Activated T-helper 17 cell treated with anti-CD3 and anti-CD28 coated beads, Interleukin-2, amount 50 U/mL, for 72 hours (primary cell): ENCODE results near the gene ANO1. TPM values are rescaled to one million over a fixed set of nuclear protein-coding genes. Genes with fewer than 3 reads are reported as not detected.

ENCODE experiments used
- ATAC-seq: fragments of 150-1000 bp; cut with Tn5 transposase; replicated peaks from 2 replicates; pipeline ENCODE4 v1.10.0; 2021; ENCODE audit warnings: mild to moderate bottlenecking, moderate library complexity
- H3K27ac Mint-ChIP-seq: one replicate; pipeline ENCODE4 v1.8.0; 2022; ENCODE audit warnings: mixed read lengths
- H3K27me3 Mint-ChIP-seq: one replicate; pipeline ENCODE4 v1.8.0; 2022; ENCODE audit warnings: mixed read lengths
- H3K36me3 Mint-ChIP-seq: one replicate; pipeline ENCODE4 v1.8.0; 2022; ENCODE audit warnings: low read depth, mild to moderate bottlenecking, mixed read lengths
- H3K4me1 Mint-ChIP-seq: one replicate; pipeline ENCODE4 v1.8.0; 2022; ENCODE audit warnings: mixed read lengths
- H3K4me3 Mint-ChIP-seq: one replicate; pipeline ENCODE4 v1.8.0; 2022; ENCODE audit warnings: mild to moderate bottlenecking, mixed read lengths
- H3K9me3 Mint-ChIP-seq: one replicate; pipeline ENCODE4 v1.8.0; 2022; ENCODE audit warnings: mixed read lengths
- total RNA-seq, 2 donors: library from RNA; stranded (reverse); gene quantifications; one replicate each; pipeline ENCODE4 v1.2.3, GENCODE V29; 2022

ANO1 gene
- total RNA-seq, 2 donors from 2014 or later, result 0.09 to 0.11 TPM

DNA sequence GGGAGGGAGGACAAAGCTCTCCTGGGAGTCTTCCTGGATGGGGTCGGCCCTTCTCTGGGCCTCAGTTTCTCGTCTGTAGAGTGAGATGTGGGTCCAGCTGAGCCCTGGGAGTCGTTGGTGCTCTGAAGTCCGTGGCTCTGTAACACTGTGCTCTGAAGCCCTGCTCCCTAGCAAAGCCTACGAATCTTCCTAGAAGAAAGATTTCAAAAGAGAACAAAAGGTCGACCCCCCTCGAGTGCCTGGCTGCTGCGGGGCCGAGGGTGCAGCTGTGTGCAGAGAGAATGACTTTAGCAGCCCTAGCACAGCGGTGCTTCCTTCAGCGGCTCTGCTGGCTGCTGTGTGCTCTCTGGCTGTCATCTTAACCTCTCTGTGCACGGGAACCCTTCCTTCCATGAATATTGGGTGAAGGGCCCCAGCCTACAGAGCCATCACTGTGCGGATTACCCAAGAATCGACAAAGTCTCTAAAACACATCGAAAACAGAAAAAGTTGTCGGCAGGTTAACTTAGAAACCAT is 10.7 kb downstream of the ANO1 start:
- Mint-ChIP-seq H3K4me1 (no peaks in the 10 kb centered on the region), H3K27ac (no peak overlapping the region), H3K4me3 (no peak overlapping the region), H3K9me3 (no peaks in the 10 kb centered on the region), H3K36me3 (no peaks in the 10 kb centered on the region), H3K27me3 (peaks cover 4% of the 10 kb centered on the region)
- no peak for ATAC-seq

DNA sequence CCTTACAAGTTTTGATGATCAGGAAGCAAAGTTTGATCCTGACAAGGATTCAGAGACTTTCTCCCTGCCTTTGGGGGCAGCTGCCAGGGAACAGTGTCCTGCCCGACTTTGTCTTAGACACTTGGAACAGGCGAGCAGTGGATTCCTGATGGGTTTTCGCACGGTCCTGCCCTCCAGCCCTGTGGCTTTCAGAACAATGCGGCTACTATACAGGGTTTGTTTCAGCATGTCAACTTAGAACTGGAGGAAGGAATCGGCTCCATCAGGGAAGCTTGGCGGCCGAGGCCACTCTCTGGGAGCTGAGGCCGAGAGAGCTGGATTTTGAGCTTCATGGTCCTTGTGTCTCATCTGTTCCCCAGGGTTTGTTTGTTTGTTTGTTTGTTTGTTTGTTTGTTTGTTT is 11.5 kb downstream of the ANO1 start:
- Mint-ChIP-seq H3K4me3 (no peak overlapping the region), H3K27me3 (peaks cover 4% of the 10 kb centered on the region), H3K27ac (no peak overlapping the region), H3K4me1 (no peaks in the 10 kb centered on the region), H3K36me3 (no peaks in the 10 kb centered on the region), H3K9me3 (no peaks in the 10 kb centered on the region)
- no peak for ATAC-seq

DNA sequence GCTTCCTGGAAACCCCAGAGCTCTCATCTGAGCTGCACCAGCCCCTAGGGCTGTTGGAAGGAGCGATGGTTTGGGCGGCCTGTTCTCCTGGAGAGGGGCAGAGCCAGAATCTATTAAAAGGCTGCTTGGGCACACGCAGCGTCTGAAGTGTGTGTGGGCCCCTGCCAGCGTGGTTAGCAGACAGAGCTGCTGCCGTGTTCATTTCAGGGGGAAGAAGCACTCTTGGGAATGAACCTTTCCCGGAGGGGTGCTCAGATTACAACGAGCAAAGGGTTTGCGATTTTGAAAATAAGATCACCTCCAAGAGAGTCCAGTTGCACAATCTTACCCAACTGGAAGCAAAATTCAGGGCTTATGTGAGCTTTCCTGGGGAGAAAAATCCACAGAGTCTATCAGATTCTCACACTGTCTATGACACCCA is 12.9 kb downstream of the ANO1 start:
- Mint-ChIP-seq H3K4me1 (no peaks in the 10 kb centered on the region), H3K27me3 (peaks cover 4% of the 10 kb centered on the region), H3K27ac (no peak overlapping the region), H3K36me3 (no peaks in the 10 kb centered on the region), H3K9me3 (no peaks in the 10 kb centered on the region), H3K4me3 (no peak overlapping the region)
- no peak for ATAC-seq

DNA sequence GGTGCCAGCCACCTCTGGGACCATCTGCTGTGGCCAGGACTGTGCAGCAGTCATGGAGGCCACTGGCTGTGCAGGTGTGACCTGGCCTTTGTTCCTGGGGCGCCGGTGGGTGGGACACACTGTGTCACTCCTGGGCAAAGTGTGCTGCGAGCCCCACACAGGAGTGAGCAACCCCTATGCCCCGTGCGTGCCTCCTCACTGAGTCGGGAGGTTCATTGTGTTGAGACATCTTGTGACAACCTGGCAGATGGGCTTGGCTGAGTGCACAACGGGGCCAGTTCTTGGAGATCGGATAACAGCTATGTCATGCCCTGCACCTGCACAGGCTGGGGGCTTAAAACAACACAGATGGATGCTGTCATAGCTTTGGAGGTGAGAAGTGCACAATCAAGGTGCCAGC is 13.5 kb downstream of the ANO1 start:
- H3K9me3 Mint-ChIP-seq, result no peaks in the 10 kb centered on the region
- H3K27ac Mint-ChIP-seq, result no peak overlapping the region
- no peak overlapping the region for H3K4me3 Mint-ChIP-seq
- ATAC-seq, result no peak
- H3K4me1 Mint-ChIP-seq, result no peaks in the 10 kb centered on the region
- H3K27me3 Mint-ChIP-seq, result peaks cover 7% of the 10 kb centered on the region
- H3K36me3 Mint-ChIP-seq, result no peaks in the 10 kb centered on the region

DNA sequence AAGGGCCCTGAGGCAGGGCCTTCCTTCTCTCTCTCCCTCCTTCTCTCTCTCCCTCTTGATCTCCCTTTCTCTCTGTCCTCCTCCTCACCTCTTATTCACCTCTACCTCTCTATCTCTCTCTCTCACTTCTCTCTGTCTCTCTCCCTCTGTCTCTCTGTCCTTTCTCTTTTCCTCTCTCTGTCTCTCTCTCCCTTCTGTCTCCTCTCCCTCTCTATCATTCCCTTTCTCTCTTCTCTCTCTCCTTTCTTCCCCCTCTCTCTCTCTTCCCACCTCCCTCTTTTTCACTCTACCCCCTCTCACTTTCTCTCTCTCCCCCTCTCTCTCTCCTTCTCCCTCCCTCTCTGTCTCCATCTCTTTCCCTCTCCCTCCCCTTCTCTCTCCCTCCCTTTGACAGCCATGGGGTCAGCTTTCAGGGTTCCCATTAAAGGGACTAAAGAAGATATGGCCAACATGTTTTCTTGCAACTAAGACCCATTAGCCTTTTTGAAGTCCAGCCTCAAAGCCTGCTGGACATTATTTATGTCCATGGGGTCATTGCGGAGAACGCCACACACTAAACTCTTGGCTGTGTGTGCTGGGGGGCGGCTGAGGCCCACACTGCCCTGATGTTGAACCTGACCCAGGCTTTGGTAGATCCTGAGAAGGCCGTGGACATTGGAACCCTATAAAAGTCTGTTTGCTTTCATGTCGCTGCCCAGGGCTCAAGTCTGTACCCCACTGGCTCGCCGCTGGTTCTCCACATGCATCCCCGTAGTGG is 15.0 kb downstream of the ANO1 start:
- H3K9me3 Mint-ChIP-seq, result no peaks in the 10 kb centered on the region
- ATAC-seq, result no peak
- no peaks in the 10 kb centered on the region for H3K4me1 Mint-ChIP-seq
- no peak overlapping the region for H3K4me3 Mint-ChIP-seq
- H3K27ac Mint-ChIP-seq, result no peak overlapping the region
- H3K27me3 Mint-ChIP-seq, result peaks cover 7% of the 10 kb centered on the region
- no peaks in the 10 kb centered on the region for H3K36me3 Mint-ChIP-seq

DNA sequence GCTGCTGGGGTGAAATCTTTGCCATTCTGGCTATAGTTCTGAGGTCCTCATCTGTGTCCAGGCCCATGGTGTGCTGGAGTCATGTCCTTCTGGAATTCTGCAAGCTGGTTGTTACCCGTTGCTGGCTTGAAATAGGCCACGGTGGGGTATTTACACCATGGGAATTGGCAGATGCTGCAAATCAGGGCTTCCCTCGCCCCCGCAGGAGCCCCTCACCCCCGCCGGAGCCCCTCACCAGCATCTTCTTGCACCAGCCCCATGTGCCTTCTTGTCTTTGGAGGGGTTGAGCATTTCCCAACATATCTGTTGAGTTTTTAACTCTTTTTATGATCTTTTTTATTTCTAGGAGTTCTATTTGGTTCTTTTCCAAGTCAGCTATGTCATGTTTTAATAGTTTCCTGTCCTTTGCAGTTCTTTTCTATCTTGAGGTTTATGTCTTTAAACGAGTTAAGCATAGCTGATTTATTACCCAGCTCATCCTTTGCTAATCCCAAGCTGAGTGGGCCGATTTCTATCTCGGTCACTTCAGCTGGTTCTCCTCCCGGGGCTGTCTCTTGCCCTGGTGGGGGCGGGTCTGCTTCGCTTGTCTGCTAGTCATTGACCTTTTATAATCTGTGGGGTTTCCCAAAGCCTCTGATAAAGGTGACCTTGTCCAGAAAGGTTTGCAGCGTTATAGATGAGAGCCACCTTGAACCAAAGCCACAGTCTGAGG is 17.6 kb downstream of the ANO1 start:
- Mint-ChIP-seq H3K27me3 (peaks cover 9% of the 10 kb centered on the region), H3K4me3 (no peak overlapping the region), H3K36me3 (no peaks in the 10 kb centered on the region), H3K4me1 (no peaks in the 10 kb centered on the region), H3K9me3 (no peaks in the 10 kb centered on the region), H3K27ac (no peak overlapping the region)
- no peak for ATAC-seq

DNA sequence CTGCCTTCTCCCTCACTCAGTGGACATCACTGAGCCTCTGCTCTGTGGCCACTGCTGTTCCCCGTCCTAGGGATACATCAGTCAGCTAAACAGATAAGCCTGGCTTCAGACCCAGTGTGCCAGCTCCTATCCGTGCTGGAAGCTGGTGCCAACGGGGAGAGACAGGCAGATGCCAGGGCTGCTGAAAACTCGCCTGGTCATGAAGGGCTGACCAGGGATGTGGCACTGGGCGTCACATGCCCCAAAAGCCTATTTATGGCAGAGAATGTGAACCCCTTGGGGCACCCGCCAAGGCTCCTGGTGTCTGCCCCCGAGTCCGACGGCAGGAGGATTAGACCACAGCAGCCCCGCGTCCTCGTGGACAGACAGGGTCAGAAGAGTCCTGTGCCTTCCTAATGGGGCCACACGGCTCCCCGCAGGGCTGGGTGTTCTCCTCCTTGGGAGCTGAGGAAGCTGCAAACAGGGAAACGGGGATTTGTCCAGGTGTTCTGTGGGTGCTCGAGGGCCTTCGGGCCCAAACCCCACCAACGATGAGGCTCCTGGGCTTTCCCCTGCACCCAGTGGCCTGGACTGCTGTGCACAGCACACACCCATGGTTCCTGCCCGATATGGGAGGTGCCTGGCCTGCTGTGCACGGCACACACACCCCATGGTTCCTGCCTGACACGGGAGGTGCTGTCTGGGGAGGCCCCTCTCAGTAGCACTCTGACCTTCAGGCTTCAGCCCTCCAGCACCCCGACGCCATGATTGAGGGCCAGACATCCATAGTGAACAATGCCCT is 19.9 kb downstream of the ANO1 start:
- ATAC-seq, result no peak
- no peaks in the 10 kb centered on the region for H3K4me1 Mint-ChIP-seq

DNA sequence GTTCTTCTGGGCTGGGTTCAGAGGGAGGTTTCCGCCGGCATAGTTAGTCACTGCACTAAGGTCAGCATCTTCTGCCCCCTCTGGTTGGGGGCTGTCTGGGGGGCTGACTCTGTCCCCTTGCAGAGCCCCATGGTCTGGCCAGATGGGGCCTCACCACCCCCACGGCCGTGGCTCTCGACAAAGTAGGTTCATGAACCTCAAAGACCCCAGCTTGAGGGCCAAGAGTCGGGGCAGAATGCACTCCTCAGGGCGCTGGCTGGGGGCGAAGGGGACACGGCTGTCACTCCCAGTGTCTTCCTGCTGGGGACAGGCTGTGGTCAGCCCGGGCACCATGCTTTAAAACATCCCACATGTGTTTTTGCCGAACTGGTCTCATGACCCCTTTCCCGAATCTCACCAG is 20.8 kb downstream of the ANO1 start:
- peaks cover 7% of the 10 kb centered on the region for H3K27me3 Mint-ChIP-seq
- H3K9me3 Mint-ChIP-seq, result no peaks in the 10 kb centered on the region
- H3K4me1 Mint-ChIP-seq, result no peaks in the 10 kb centered on the region
- H3K36me3 Mint-ChIP-seq, result no peaks in the 10 kb centered on the region
- no peak overlapping the region for H3K4me3 Mint-ChIP-seq
- H3K27ac Mint-ChIP-seq, result no peak overlapping the region
- ATAC-seq, result no peak

More for the DNA sequence above, 19.9 kb downstream of the ANO1 start:
- Mint-ChIP-seq H3K27me3 (peaks cover 7% of the 10 kb centered on the region), H3K27ac (no peak overlapping the region), H3K9me3 (no peaks in the 10 kb centered on the region), H3K4me3 (no peak overlapping the region), H3K36me3 (no peaks in the 10 kb centered on the region)

DNA sequence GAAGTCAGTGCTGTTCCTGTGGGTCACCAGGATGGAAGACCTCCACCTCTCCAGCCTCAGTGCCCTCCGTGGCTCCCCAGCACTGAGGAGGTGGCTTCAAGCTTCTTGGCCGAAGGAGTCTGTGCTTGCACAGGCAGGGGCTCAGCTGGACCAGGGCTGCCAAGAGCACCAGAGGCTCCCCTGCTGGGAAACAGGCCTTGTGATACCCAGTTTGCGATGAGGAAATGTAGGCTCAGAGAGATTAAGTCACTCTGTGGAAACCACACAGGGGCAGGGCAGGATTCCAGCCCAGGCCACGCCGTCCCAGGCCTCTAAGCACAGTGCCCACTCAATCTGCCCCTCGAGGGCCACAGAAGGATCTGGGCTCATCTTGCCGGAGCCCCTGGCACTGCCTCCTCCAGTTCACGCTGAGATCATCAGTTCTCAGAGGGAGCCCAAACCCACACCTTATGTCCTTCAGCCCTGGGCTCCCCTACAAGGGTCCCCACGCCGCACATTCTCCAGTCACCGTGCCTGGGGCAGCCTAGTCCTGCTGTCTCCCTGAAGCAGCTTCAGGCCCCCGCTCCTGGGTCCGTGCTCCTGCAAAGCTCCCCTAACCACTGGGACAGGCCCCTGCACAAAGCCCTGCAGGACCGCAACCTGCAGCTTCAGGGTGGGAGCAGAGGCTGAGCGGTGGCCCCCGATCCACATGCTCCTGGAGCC is 21.6 kb downstream of the ANO1 start:
- H3K4me3 Mint-ChIP-seq, result no peak overlapping the region
- H3K36me3 Mint-ChIP-seq, result no peaks in the 10 kb centered on the region
- ATAC-seq, result no peak
- H3K27ac Mint-ChIP-seq, result no peak overlapping the region
- no peaks in the 10 kb centered on the region for H3K4me1 Mint-ChIP-seq
- no peaks in the 10 kb centered on the region for H3K9me3 Mint-ChIP-seq
- H3K27me3 Mint-ChIP-seq, result peaks cover 9% of the 10 kb centered on the region

DNA sequence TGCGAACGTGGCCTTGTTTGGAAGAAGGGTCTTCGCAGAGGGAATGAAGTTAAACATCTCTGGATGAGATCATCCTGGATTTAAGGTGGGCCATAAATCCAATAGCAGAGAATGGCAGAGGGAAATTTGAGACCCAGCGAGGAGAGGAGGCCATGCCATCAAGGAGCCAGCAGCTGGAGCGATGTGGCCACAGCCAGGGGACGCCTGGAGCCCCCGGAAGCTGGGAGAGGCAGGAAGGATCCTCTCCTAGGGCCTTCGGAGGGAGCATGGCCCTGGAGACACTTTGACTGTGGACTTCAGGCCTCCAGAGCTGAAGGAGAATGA is 22.1 kb downstream of the ANO1 start:
- no peak overlapping the region for H3K4me3 Mint-ChIP-seq
- H3K9me3 Mint-ChIP-seq, result no peaks in the 10 kb centered on the region
- no peak for ATAC-seq
- H3K4me1 Mint-ChIP-seq, result no peaks in the 10 kb centered on the region
- no peak overlapping the region for H3K27ac Mint-ChIP-seq
- H3K36me3 Mint-ChIP-seq, result no peaks in the 10 kb centered on the region
- H3K27me3 Mint-ChIP-seq, result peaks cover 9% of the 10 kb centered on the region

DNA sequence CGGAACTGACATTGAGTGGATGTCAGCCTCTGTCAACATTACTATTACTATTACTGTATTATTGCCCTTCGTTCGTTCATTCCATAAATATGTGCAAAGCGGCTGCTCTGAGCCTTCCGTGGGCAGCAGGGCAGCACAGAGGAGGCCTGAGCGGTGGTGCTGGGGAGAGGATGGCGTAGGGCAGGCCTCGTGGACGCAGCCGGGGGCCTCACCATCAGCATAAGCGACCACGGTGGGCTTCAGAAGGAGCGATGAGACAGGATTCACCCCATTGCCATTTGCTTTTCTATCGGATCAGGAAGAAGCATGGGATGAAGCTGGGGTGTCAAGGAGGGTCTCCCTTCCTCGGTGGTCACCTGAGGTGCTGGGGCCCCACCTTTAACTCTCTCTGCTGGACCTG is 22.7 kb downstream of the ANO1 start:
- Mint-ChIP-seq H3K27ac (no peak overlapping the region), H3K27me3 (peaks cover 9% of the 10 kb centered on the region), H3K4me1 (no peaks in the 10 kb centered on the region), H3K9me3 (no peaks in the 10 kb centered on the region), H3K36me3 (no peaks in the 10 kb centered on the region), H3K4me3 (no peak overlapping the region)
- no peak for ATAC-seq

DNA sequence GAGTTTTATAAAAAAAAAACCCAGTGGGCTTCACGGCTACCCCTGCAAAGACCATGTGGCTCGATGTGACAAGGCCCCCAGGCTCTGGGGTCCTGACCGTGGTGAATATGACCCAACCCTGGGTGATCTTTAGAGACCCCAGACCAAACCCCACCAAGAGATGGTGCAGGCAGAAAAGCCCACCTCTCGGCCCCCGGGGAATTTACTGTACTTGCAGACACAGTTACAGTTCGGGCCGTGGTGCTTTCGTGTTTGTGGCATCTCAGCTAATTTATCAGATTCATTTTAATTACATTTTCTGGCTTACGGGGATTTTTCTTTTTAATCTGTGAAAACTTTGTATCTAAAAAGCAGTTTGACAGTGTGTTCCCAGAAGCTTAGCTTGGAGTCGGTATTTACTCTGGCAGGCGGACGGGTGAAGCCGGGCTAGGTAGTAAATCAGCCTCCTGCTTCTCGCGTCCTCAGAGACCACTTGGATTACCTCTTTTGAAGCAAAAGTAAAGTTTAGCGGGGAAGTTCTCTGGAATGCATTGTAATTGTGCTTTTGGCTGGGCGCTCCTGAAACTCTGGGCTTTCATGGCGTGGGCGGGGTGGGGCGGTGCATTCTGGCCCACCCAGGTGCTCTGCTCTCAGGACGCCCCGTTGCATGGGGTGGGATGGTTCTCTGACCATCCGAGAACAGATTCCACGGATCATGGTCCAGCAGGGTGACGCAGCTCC is 25.3 kb downstream of the ANO1 start:
- ATAC-seq, result no peak
- H3K27ac Mint-ChIP-seq, result no peak overlapping the region

DNA sequence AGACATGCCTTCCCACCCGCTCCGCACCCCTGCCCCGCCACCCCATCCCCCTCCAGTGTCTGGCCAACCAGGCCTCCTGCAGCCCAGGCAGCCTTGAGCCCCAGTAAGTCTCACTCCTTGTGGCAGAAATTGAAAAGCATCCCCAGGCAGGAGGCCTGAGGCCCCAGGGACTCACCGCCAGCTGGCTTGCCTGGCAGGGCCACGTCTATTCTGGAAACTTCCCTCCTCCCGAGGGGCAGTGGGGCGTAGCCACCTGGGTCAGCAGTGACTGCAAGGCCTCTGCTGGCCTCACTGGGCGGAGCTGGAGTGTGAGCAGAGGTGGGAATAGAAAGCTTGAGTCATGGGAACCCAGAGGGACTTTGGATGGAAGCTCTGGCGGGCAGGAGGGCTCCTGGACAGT is 26.3 kb downstream of the ANO1 start:
- Mint-ChIP-seq H3K4me3 (no peak overlapping the region), H3K27ac (no peak overlapping the region)

More for the DNA sequence above, 25.3 kb downstream of the ANO1 start:
- Mint-ChIP-seq H3K27me3 (peaks cover 13% of the 10 kb centered on the region), H3K4me1 (no peaks in the 10 kb centered on the region), H3K36me3 (no peaks in the 10 kb centered on the region), H3K4me3 (no peak overlapping the region), H3K9me3 (no peaks in the 10 kb centered on the region)

DNA sequence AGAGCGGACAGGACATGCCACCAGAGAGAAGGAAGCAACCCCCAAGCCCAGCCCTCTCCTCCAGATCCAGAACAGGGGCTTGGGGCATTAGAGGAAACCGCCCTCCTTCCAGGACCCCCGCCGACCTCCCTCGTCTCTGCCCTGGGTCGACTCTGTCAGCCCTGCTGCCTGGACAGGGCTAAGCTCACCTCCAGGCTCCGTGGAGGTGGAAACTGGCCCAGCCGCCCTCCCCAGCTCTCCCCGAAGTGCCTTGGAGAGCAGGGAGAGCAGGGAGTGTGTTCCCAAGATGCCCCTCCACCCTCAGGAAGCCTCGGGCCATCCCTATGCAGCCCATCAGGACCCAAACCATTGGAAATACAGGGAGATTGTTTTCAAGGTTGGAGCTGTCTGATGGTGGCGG is 26.8 kb downstream of the ANO1 start:
- H3K27me3 Mint-ChIP-seq, result peaks cover 13% of the 10 kb centered on the region
- no peak overlapping the region for H3K27ac Mint-ChIP-seq
- no peak for ATAC-seq
- no peak overlapping the region for H3K4me3 Mint-ChIP-seq
- H3K9me3 Mint-ChIP-seq, result no peaks in the 10 kb centered on the region
- H3K36me3 Mint-ChIP-seq, result no peaks in the 10 kb centered on the region
- no peaks in the 10 kb centered on the region for H3K4me1 Mint-ChIP-seq

More for the DNA sequence above, 26.3 kb downstream of the ANO1 start:
- no peak for ATAC-seq
- Mint-ChIP-seq H3K27me3 (peaks cover 13% of the 10 kb centered on the region), H3K9me3 (no peaks in the 10 kb centered on the region), H3K36me3 (no peaks in the 10 kb centered on the region), H3K4me1 (no peaks in the 10 kb centered on the region)
